Activated T-helper 17 cell treated with anti-CD3 and anti-CD28 coated beads, Interleukin-2, amount 50 U/mL, for 72 hours (primary cell): ENCODE measurements around the gene UBL3. TPM values are rescaled to one million over a fixed set of nuclear protein-coding genes. Genes with fewer than 3 reads are reported as not detected.

Experiments used
- ATAC-seq: fragments of 150-1000 bp; cut with Tn5 transposase; replicated peaks from 2 replicates; pipeline ENCODE4 v1.10.0; 2021; ENCODE audit warnings: mild to moderate bottlenecking, moderate library complexity
- H3K27ac Mint-ChIP-seq: one replicate; pipeline ENCODE4 v1.8.0; 2022; ENCODE audit warnings: mixed read lengths
- H3K27me3 Mint-ChIP-seq: one replicate; pipeline ENCODE4 v1.8.0; 2022; ENCODE audit warnings: mixed read lengths
- H3K36me3 Mint-ChIP-seq: one replicate; pipeline ENCODE4 v1.8.0; 2022; ENCODE audit warnings: low read depth, mild to moderate bottlenecking, mixed read lengths
- H3K4me1 Mint-ChIP-seq: one replicate; pipeline ENCODE4 v1.8.0; 2022; ENCODE audit warnings: mixed read lengths
- H3K4me3 Mint-ChIP-seq: one replicate; pipeline ENCODE4 v1.8.0; 2022; ENCODE audit warnings: mild to moderate bottlenecking, mixed read lengths
- H3K9me3 Mint-ChIP-seq: one replicate; pipeline ENCODE4 v1.8.0; 2022; ENCODE audit warnings: mixed read lengths
- total RNA-seq, 2 donors: library from RNA; stranded (reverse); gene quantifications; one replicate each; pipeline ENCODE4 v1.2.3, GENCODE V29; 2022

Gene UBL3
- total RNA-seq, 2 donors from 2014 or later, result 8.4 to 9.4 TPM

- Mint-ChIP-seq H3K9me3 (no peaks in the 10 kb centered on the region), H3K27ac (no peak overlapping the region), H3K4me1 (no peaks in the 10 kb centered on the region), H3K4me3 (no peak overlapping the region), H3K36me3 (peaks cover 7% of the 10 kb centered on the region), H3K27me3 (no peaks in the 10 kb centered on the region)
- peak; percentile 40 for ATAC-seq
Measured at GRCh38 chr13:29774830-29775229, 75.6 kb downstream of the UBL3 start.

- H3K4me1 Mint-ChIP-seq, result no peaks in the 10 kb centered on the region
- H3K27me3 Mint-ChIP-seq, result no peaks in the 10 kb centered on the region
- no peak overlapping the region for H3K4me3 Mint-ChIP-seq
- no peaks in the 10 kb centered on the region for H3K9me3 Mint-ChIP-seq
- no peak overlapping the region for H3K27ac Mint-ChIP-seq
- ATAC-seq, result peak; percentile 31
- peaks cover 30% of the 10 kb centered on the region for H3K36me3 Mint-ChIP-seq
Measured at GRCh38 chr13:29771247-29771646, 79.2 kb downstream of the UBL3 start.

GRCh38 chr13:29767006-29767405 lies 83.4 kb downstream of the UBL3 start:
- H3K27ac Mint-ChIP-seq, result no peak overlapping the region
- H3K27me3 Mint-ChIP-seq, result no peaks in the 10 kb centered on the region
- no peak overlapping the region for H3K4me3 Mint-ChIP-seq
- ATAC-seq, result no peak
- H3K36me3 Mint-ChIP-seq, result peaks cover 30% of the 10 kb centered on the region
- peaks cover 9% of the 10 kb centered on the region for H3K4me1 Mint-ChIP-seq
- no peaks in the 10 kb centered on the region for H3K9me3 Mint-ChIP-seq

GRCh38 chr13:29763436-29764180 lies 86.8 kb downstream of the UBL3 start:
- no peak for ATAC-seq
- peak overlapping the region; percentile 58 for H3K27ac Mint-ChIP-seq

GRCh38 chr13:29761815-29762214 lies 88.6 kb downstream of the UBL3 start:
- Mint-ChIP-seq H3K4me3 (no peak overlapping the region), H3K4me1 (peaks cover 16% of the 10 kb centered on the region), H3K9me3 (peaks cover 7% of the 10 kb centered on the region), H3K27me3 (no peaks in the 10 kb centered on the region), H3K36me3 (peaks cover 12% of the 10 kb centered on the region), H3K27ac (no peak overlapping the region)
- no peak for ATAC-seq

More at GRCh38 chr13:29763436-29764180, 86.8 kb downstream of the UBL3 start:
- peaks cover 7% of the 10 kb centered on the region for H3K9me3 Mint-ChIP-seq
- no peaks in the 10 kb centered on the region for H3K27me3 Mint-ChIP-seq
- no peak overlapping the region for H3K4me3 Mint-ChIP-seq
- peaks cover 14% of the 10 kb centered on the region for H3K4me1 Mint-ChIP-seq
- H3K36me3 Mint-ChIP-seq, result peaks cover 24% of the 10 kb centered on the region

- Mint-ChIP-seq H3K27me3 (no peaks in the 10 kb centered on the region), H3K4me3 (no peak overlapping the region), H3K4me1 (peaks cover 16% of the 10 kb centered on the region), H3K9me3 (peaks cover 7% of the 10 kb centered on the region), H3K36me3 (peaks cover 7% of the 10 kb centered on the region), H3K27ac (no peak overlapping the region)
- ATAC-seq, result no peak
Measured at GRCh38 chr13:29761160-29761559, 89.3 kb downstream of the UBL3 start.

- ATAC-seq, result no peak
- H3K36me3 Mint-ChIP-seq, result peaks cover 7% of the 10 kb centered on the region
- no peak overlapping the region for H3K27ac Mint-ChIP-seq
- H3K4me3 Mint-ChIP-seq, result no peak overlapping the region
- peaks cover 16% of the 10 kb centered on the region for H3K4me1 Mint-ChIP-seq
- no peaks in the 10 kb centered on the region for H3K27me3 Mint-ChIP-seq
- H3K9me3 Mint-ChIP-seq, result peaks cover 7% of the 10 kb centered on the region
Measured at GRCh38 chr13:29760544-29760943, 89.9 kb downstream of the UBL3 start.

- peaks cover 7% of the 10 kb centered on the region for H3K9me3 Mint-ChIP-seq
- peaks cover 7% of the 10 kb centered on the region for H3K4me1 Mint-ChIP-seq
- peak overlapping the region; percentile 88 for H3K27ac Mint-ChIP-seq
- peak; percentile 96 for ATAC-seq
- peak overlapping the region; percentile 53 for H3K4me3 Mint-ChIP-seq
- no peaks in the 10 kb centered on the region for H3K27me3 Mint-ChIP-seq
- no peaks in the 10 kb centered on the region for H3K36me3 Mint-ChIP-seq
Measured at GRCh38 chr13:29758531-29759114, 91.8 kb downstream of the UBL3 start.

GRCh38 chr13:29756506-29756905 lies 93.9 kb downstream of the UBL3 start:
- ATAC-seq, result no peak
- H3K4me1 Mint-ChIP-seq, result peaks cover 7% of the 10 kb centered on the region
- H3K4me3 Mint-ChIP-seq, result no peak overlapping the region
- no peak overlapping the region for H3K27ac Mint-ChIP-seq
- H3K9me3 Mint-ChIP-seq, result peaks cover 7% of the 10 kb centered on the region
- H3K27me3 Mint-ChIP-seq, result no peaks in the 10 kb centered on the region
- no peaks in the 10 kb centered on the region for H3K36me3 Mint-ChIP-seq

GRCh38 chr13:29754473-29754806 lies 96.0 kb downstream of the UBL3 start:
- peak overlapping the region; percentile 80 for H3K27ac Mint-ChIP-seq
- no peak overlapping the region for H3K4me3 Mint-ChIP-seq
- H3K27me3 Mint-ChIP-seq, result peaks cover 4% of the 10 kb centered on the region
- ATAC-seq, result no peak
- H3K9me3 Mint-ChIP-seq, result peaks cover under 1% of the 10 kb centered on the region
- H3K4me1 Mint-ChIP-seq, result peaks cover 7% of the 10 kb centered on the region
- H3K36me3 Mint-ChIP-seq, result no peaks in the 10 kb centered on the region

GRCh38 chr13:29753618-29754472 lies 96.6 kb downstream of the UBL3 start:
- no peak for ATAC-seq
- H3K9me3 Mint-ChIP-seq, result no peaks in the 10 kb centered on the region
- no peaks in the 10 kb centered on the region for H3K36me3 Mint-ChIP-seq
- H3K27me3 Mint-ChIP-seq, result peaks cover 8% of the 10 kb centered on the region
- H3K4me3 Mint-ChIP-seq, result no peak overlapping the region
- peaks cover 4% of the 10 kb centered on the region for H3K4me1 Mint-ChIP-seq
- peak overlapping the region; percentile 80 for H3K27ac Mint-ChIP-seq

GRCh38 chr13:29752175-29752574 lies 98.2 kb downstream of the UBL3 start:
- peaks cover 11% of the 10 kb centered on the region for H3K27me3 Mint-ChIP-seq
- H3K4me3 Mint-ChIP-seq, result no peak overlapping the region
- no peaks in the 10 kb centered on the region for H3K4me1 Mint-ChIP-seq
- ATAC-seq, result no peak
- no peaks in the 10 kb centered on the region for H3K9me3 Mint-ChIP-seq
- no peak overlapping the region for H3K27ac Mint-ChIP-seq
- no peaks in the 10 kb centered on the region for H3K36me3 Mint-ChIP-seq

GRCh38 chr13:29750183-29750530 lies 100.3 kb downstream of the UBL3 start:
- no peaks in the 10 kb centered on the region for H3K4me1 Mint-ChIP-seq
- no peak for ATAC-seq
- no peak overlapping the region for H3K4me3 Mint-ChIP-seq
- no peak overlapping the region for H3K27ac Mint-ChIP-seq
- no peaks in the 10 kb centered on the region for H3K36me3 Mint-ChIP-seq
- H3K9me3 Mint-ChIP-seq, result no peaks in the 10 kb centered on the region
- peaks cover 14% of the 10 kb centered on the region for H3K27me3 Mint-ChIP-seq

- H3K27me3 Mint-ChIP-seq, result peaks cover 20% of the 10 kb centered on the region
- H3K27ac Mint-ChIP-seq, result peak overlapping the region; percentile 10
- no peaks in the 10 kb centered on the region for H3K4me1 Mint-ChIP-seq
- no peak overlapping the region for H3K4me3 Mint-ChIP-seq
- H3K9me3 Mint-ChIP-seq, result no peaks in the 10 kb centered on the region
- ATAC-seq, result peak; percentile 83
- no peaks in the 10 kb centered on the region for H3K36me3 Mint-ChIP-seq
Measured at GRCh38 chr13:29749401-29750182, 100.8 kb downstream of the UBL3 start.
